OCI-LY7 (cell line): ENCODE measurements around the gene LRRC56. TPM values are rescaled to one million over a fixed set of nuclear protein-coding genes. Genes with fewer than 3 reads are reported as not detected.

Experiments
- BruUV-seq: library from RNA; stranded (reverse); fragments of 400-500 nt; replicated peaks from 2 replicates; lab custom pipeline; 2021; lab: Mats Ljungman, UMichigan
- CTCF ChIA-PET: fragments of 300-600 bp; sonication (Branson Sonifier 250); formaldehyde crosslinking; loops from one replicate; lab custom pipeline; 2022; ENCODE audit warnings: antibody characterized with exemption; ENCODE audit not compliant: unreplicated experiment; lab: Charles Lee
- POLR2A ChIA-PET: fragments of 300-600 bp; sonication (Branson Sonifier 250); formaldehyde crosslinking; loops from one replicate; lab custom pipeline; 2022; ENCODE audit warnings: antibody characterized with exemption; lab: Charles Lee
- DNase-seq: peaks from one replicate; pipeline ENCODE4 v3.0.0-alpha.2; 2015; ENCODE audit warnings: low spot score
- H2AFZ ChIP-seq: fragments of 200-600 bp; sonication (generic), shearing (Covaris generic); 2 replicates; pipeline ENCODE4 v1.6.1; 2014; ENCODE audit warnings: mild to moderate bottlenecking, antibody characterized with exemption, low read length, moderate library complexity
- H3K27ac ChIP-seq: fragments of 200-600 bp; sonication (generic); 2 replicates; pipeline ENCODE4 v1.5.1; 2014; ENCODE audit warnings: mixed run types, low read depth, mild to moderate bottlenecking, moderate library complexity, low read length, inconsistent platforms; ENCODE audit not compliant: poor library complexity, severe bottlenecking
- H3K36me3 ChIP-seq: fragments of 200-600 bp; sonication (generic); 2 replicates; pipeline ENCODE4 v1.6.1; 2014; ENCODE audit warnings: mild to moderate bottlenecking, antibody characterized with exemption, low read length, moderate library complexity, mixed read lengths; ENCODE audit not compliant: insufficient read depth
- H3K4me1 ChIP-seq: fragments of 200-600 bp; sonication (generic); 2 replicates; pipeline ENCODE4 v1.5.1; 2014; ENCODE audit warnings: mild to moderate bottlenecking, low read length; ENCODE audit not compliant: insufficient read depth, poor library complexity, severe bottlenecking
- H3K4me2 ChIP-seq: fragments of 200-600 bp; sonication (generic); 2 replicates; pipeline ENCODE4 v1.6.1; 2014; ENCODE audit warnings: mild to moderate bottlenecking, low read length
- H3K4me3 ChIP-seq: fragments of 200-600 bp; sonication (generic); 2 replicates; pipeline ENCODE4 v1.5.1; 2014; ENCODE audit warnings: mild to moderate bottlenecking, low read depth, low read length; ENCODE audit not compliant: poor library complexity, severe bottlenecking
- H3K79me2 ChIP-seq: fragments of 200-600 bp; sonication (generic); 2 replicates; pipeline ENCODE4 v1.6.1; 2016; ENCODE audit warnings: low read depth, mild to moderate bottlenecking, low read length, moderate library complexity, mixed read lengths; ENCODE audit not compliant: insufficient read depth
- H3K9me2 ChIP-seq: fragments of 200-600 bp; sonication (generic); 2 replicates; pipeline ENCODE4 v1.6.1; 2016; ENCODE audit warnings: mild to moderate bottlenecking, low read length, mixed read lengths; ENCODE audit not compliant: insufficient read depth
- H3K9me3 ChIP-seq: fragments of 200-600 bp; sonication (generic); 2 replicates; pipeline ENCODE4 v1.6.1; 2014; ENCODE audit warnings: mild to moderate bottlenecking, mixed run types, low read length, mixed read lengths
- H4K20me1 ChIP-seq: fragments of 200-600 bp; sonication (generic); 2 replicates; pipeline ENCODE4 v1.6.1; 2014; ENCODE audit warnings: mild to moderate bottlenecking, antibody characterized with exemption, low read length, moderate library complexity, mixed read lengths; ENCODE audit not compliant: insufficient read depth
- CTCF ChIP-seq: fragments of 200-600 bp; sonication (generic); conservative IDR thresholded peaks from 2 replicates; pipeline ENCODE4 v1.5.1; 2014; ENCODE audit warnings: mild to moderate bottlenecking, antibody characterized with exemption, low read length, moderate library complexity, mixed read lengths
- EZH2phosphoT487 ChIP-seq: fragments of 200-600 bp; sonication (generic); IDR thresholded peaks from 2 replicates; pipeline ENCODE4 v1.6.1; 2018; ENCODE audit warnings: low read depth, borderline replicate concordance, mild to moderate bottlenecking, mixed run types, antibody characterized with exemption, low read length, moderate library complexity, mixed read lengths
- intact Hi-C: fragments of 100-400 bp; cut with micrococcal nuclease; formaldehyde crosslinking; loops from one replicate; pipeline ENCODE4 v1.10.0; 2022; ENCODE audit not compliant: unreplicated experiment
- total RNA-seq, 2 experiments: library from RNA; depleted of rRNA in 1 of 2; stranded (reverse); fragments of >200 nt in 1 of 2; shearing (Covaris generic) in 1 of 2; gene quantifications; 2 replicates each; pipeline ENCODE4 v1.2.3, GENCODE V29; 2014 to 2022

The LRRC56 gene
- total RNA-seq, 2 experiments from 2014 or later, result 1.6 to 2.5 TPM

GRCh38 chr11:568306-569157 lies 31.2 kb downstream of the LRRC56 start:
- H3K9me3 ChIP-seq, result no peaks in the 10 kb centered on the region
- no peaks in the 10 kb centered on the region for H3K9me2 ChIP-seq
- no peak overlapping the region for H3K27ac ChIP-seq
- POLR2A ChIA-PET, result interaction anchor here (1.0 kb wide), 1 partner anchor 33 kb away, joined by 4 read pairs; no protein-coding TSS in a partner anchor
- intact Hi-C loops, result loop anchor here (5.0 kb wide), 1 partner anchor 229 kb away; the partner anchor contains the start of gene SLC25A22
- no TSS peak for BruUV-seq
- no peaks in the 10 kb centered on the region for H4K20me1 ChIP-seq
- peak overlapping the region; percentile 84 for H3K4me3 ChIP-seq
- no peaks in the 10 kb centered on the region for H3K36me3 ChIP-seq
- peak; percentile 97 for DNase-seq
- CTCF ChIA-PET, result no interaction called here
- H3K4me2 ChIP-seq, result peak overlapping the region; percentile 94
- peak overlapping the region; percentile 68; the same call in 1 of the 2 replicates for H2AFZ ChIP-seq
- TF ChIP-seq EZH2phosphoT487 (no peak), CTCF (no peak)
- H3K79me2 ChIP-seq, result no peaks in the 10 kb centered on the region
- peaks cover 18% of the 10 kb centered on the region for H3K4me1 ChIP-seq

- H3K4me1 ChIP-seq, result peaks cover 18% of the 10 kb centered on the region
- peak overlapping the region; percentile 90 for H3K4me2 ChIP-seq
- peak overlapping the region; percentile 84 for H3K4me3 ChIP-seq
- BruUV-seq, result no TSS peak
- ChIA-PET POLR2A (interaction anchor here (1.0 kb wide), 1 partner anchor 33 kb away, joined by 4 read pairs; no protein-coding TSS in a partner anchor), CTCF (no interaction called here)
- intact Hi-C loops, result loop anchor here (5.0 kb wide), 1 partner anchor 228 kb away; the partner anchor contains the start of gene SLC25A22
- TF ChIP-seq CTCF, result no peak
- no peak for TF ChIP-seq EZH2phosphoT487
- H3K9me3 ChIP-seq, result no peaks in the 10 kb centered on the region
- H3K79me2 ChIP-seq, result no peaks in the 10 kb centered on the region
- no peak overlapping the region for H2AFZ ChIP-seq
- H3K9me2 ChIP-seq, result no peaks in the 10 kb centered on the region
- no peaks in the 10 kb centered on the region for H4K20me1 ChIP-seq
- no peak overlapping the region for H3K27ac ChIP-seq
- H3K36me3 ChIP-seq, result no peaks in the 10 kb centered on the region
- DNase-seq, result no peak
Observed at GRCh38 chr11:569158-569885, 32.0 kb downstream of the LRRC56 start.
